GM23248 (cell line): ENCODE measurements around the gene KPNA6.

Source experiments
- EZH2 ChIP-seq: fragments of 200-600 bp; sonication (generic); IDR thresholded peaks from 2 replicates; pipeline ENCODE4 v1.6.1; 2018; ENCODE audit warnings: antibody characterized with exemption, mild to moderate bottlenecking; ENCODE audit not compliant: insufficient read depth, poor library complexity, severe bottlenecking
- EZH2phosphoT487 ChIP-seq: fragments of 200-600 bp; sonication (generic); IDR thresholded peaks from 2 replicates; pipeline ENCODE4 v1.6.1; 2018; ENCODE audit warnings: antibody characterized with exemption, moderate library complexity, mild to moderate bottlenecking, low read depth; ENCODE audit not compliant: insufficient read depth

DNA sequence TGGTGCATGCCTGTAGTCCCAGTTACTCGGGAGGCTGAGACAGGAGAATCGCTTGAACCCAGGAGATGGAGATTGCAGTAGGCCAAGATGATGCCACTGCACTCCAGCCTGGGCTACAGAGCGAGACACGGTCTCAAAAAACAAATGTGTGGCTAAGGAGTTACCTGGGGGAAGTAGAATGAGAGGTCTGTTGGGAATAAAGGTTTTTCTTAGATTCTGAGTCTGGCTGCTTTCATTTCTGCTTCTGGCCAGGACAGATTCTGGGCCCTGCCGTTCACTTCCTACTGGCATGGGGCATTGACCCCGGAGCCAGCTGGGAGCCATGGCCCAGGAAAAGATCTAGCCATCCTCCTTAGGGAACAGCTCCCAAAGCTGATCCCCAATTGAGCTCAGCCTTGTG lies 100.6 kb downstream of the KPNA6 start:
- TF ChIP-seq EZH2phosphoT487 (no peak), EZH2 (no peak)
